Thoracic aorta (tissue), 2 donors: ENCODE measurements around the gene MYL7. TPM values are rescaled to one million over a fixed set of nuclear protein-coding genes. Genes with fewer than 3 reads are reported as not detected.

Experiments
- ATAC-seq: fragments of 150-250 bp; one replicate; pipeline ENCODE4 v1.8.0; 2017; ENCODE audit warnings: low read depth; ENCODE audit not compliant: insufficient number of reproducible peaks, low FRiP score
- DNase-seq: peaks from one replicate; pipeline ENCODE4 v3.0.0-alpha.2; 2020; ENCODE audit warnings: low spot score
- H3K27ac ChIP-seq, 2 donors: fragments of 200-600 bp; sonication (generic); 1 replicate in 1 of 2; 2 replicates in 1 of 2; pipeline ENCODE4 v1.5.1; 2016; ENCODE audit warnings: mild to moderate bottlenecking in 2 of 2, moderate library complexity in 2 of 2
- H3K27me3 ChIP-seq: fragments of 200-600 bp; sonication (generic); replicated peaks from 2 replicates; pipeline ENCODE4 v1.6.0; 2016; ENCODE audit warnings: mild to moderate bottlenecking; ENCODE audit not compliant: insufficient read depth
- H3K36me3 ChIP-seq: fragments of 200-600 bp; sonication (generic); one replicate; pipeline ENCODE4 v1.5.1; 2016
- H3K4me1 ChIP-seq, 2 donors: fragments of 200-600 bp; sonication (generic); 1 replicate in 1 of 2; 2 replicates in 1 of 2; pipeline versions ENCODE4 v1.5.1 to v1.6.0; 2016; ENCODE audit warnings: low read depth in 2 of 2, mild to moderate bottlenecking in 1 of 2; ENCODE audit not compliant: control insufficient read depth in 1 of 2
- H3K4me3 ChIP-seq: fragments of 200-600 bp; sonication (generic); 2 replicates; pipeline ENCODE4 v1.5.1; 2016; ENCODE audit warnings: mild to moderate bottlenecking
- H3K9me3 ChIP-seq: fragments of 200-600 bp; sonication (generic); 2 replicates; pipeline ENCODE4 v1.5.1; 2016
- total RNA-seq, 2 donors: library from RNA; depleted of rRNA; stranded (reverse); fragments of >200 nt; gene quantifications; one replicate each; pipeline versions ENCODE4 v1.1.0 to v1.2.3, GENCODE V29; 2016
- TF ChIP-seq, protein P1 (sequence below): fragments of 200-600 bp; sonication (generic); IDR thresholded peaks from one replicate; pipeline ENCODE4 v1.5.1; 2019; ENCODE audit warnings: antibody characterized with exemption

MYL7 gene
- total RNA-seq, 2 donors from 2014 or later: not detected

DNA sequence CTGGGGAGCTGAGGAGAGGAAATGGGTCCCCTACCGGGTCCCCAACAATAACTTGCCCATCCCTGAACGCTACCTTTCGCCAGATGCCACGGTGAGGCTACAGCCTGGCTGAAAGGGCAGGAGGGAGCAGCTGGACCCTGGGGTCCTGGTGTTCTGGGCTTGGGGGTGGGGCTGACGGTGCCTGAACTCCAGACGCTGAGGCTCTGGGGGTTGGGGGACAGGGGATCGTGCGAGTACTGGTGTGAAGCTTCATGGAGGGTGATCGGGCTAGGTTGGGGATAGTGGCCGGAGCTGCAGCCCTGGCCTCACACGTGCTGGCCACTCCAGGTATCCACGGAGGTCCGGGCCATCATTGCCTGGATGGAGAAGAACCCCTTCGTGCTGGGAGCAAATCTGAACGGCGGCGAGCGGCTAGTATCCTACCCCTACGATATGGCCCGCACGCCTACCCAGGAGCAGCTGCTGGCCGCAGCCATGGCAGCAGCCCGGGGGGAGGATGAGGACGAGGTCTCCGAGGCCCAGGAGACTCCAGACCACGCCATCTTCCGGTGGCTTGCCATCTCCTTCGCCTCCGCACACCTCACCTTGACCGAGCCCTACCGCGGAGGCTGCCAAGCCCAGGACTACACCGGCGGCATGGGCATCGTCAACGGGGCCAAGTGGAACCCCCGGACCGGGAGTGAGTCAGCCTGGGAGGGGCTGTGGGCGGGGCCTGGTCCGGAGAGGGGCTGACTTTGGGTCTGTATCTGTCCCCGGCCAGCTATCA is 28.7 kb downstream of the MYL7 start:
- H3K4me1 ChIP-seq: peaks cover 16 to 72% of the 10 kb centered on the region in 2 donors
- no peak for DNase-seq

DNA sequence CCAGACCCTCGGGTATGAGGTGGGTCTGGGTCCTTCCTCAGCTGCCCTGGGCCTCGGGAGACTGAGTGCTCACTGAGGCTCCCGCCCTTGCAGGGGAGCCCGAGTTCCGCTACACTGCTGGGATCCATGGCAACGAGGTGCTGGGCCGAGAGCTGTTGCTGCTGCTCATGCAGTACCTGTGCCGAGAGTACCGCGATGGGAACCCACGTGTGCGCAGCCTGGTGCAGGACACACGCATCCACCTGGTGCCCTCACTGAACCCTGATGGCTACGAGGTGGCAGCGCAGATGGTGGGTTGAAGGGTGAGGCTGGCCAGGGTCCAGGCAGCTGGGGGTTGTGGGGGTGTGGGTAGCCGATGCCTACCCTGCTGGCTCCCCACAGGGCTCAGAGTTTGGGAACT is 29.4 kb downstream of the MYL7 start:
- Histone ChIP-seq H3K4me1 (peaks cover 22 to 78% of the 10 kb centered on the region in 2 donors), H3K36me3 (peaks cover 67% of the 10 kb centered on the region), H3K9me3 (no peaks in the 10 kb centered on the region), H3K27me3 (no peaks in the 10 kb centered on the region), H3K27ac (peak overlapping the region; percentile 30 to 100), H3K4me3 (no peak overlapping the region)
- ATAC-seq (no peak), DNase-seq (no peak)
- TF ChIP-seq, protein P1, sequence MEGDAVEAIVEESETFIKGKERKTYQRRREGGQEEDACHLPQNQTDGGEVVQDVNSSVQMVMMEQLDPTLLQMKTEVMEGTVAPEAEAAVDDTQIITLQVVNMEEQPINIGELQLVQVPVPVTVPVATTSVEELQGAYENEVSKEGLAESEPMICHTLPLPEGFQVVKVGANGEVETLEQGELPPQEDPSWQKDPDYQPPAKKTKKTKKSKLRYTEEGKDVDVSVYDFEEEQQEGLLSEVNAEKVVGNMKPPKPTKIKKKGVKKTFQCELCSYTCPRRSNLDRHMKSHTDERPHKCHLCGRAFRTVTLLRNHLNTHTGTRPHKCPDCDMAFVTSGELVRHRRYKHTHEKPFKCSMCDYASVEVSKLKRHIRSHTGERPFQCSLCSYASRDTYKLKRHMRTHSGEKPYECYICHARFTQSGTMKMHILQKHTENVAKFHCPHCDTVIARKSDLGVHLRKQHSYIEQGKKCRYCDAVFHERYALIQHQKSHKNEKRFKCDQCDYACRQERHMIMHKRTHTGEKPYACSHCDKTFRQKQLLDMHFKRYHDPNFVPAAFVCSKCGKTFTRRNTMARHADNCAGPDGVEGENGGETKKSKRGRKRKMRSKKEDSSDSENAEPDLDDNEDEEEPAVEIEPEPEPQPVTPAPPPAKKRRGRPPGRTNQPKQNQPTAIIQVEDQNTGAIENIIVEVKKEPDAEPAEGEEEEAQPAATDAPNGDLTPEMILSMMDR: no peak

More for the DNA sequence above, 28.7 kb downstream of the MYL7 start:
- Histone ChIP-seq H3K27me3 (no peaks in the 10 kb centered on the region), H3K4me3 (no peak overlapping the region), H3K27ac (peak overlapping the region; percentile 30 to 100), H3K36me3 (peaks cover 67% of the 10 kb centered on the region), H3K9me3 (no peaks in the 10 kb centered on the region)
- TF ChIP-seq, protein P1: no peak
- no peak for ATAC-seq

DNA sequence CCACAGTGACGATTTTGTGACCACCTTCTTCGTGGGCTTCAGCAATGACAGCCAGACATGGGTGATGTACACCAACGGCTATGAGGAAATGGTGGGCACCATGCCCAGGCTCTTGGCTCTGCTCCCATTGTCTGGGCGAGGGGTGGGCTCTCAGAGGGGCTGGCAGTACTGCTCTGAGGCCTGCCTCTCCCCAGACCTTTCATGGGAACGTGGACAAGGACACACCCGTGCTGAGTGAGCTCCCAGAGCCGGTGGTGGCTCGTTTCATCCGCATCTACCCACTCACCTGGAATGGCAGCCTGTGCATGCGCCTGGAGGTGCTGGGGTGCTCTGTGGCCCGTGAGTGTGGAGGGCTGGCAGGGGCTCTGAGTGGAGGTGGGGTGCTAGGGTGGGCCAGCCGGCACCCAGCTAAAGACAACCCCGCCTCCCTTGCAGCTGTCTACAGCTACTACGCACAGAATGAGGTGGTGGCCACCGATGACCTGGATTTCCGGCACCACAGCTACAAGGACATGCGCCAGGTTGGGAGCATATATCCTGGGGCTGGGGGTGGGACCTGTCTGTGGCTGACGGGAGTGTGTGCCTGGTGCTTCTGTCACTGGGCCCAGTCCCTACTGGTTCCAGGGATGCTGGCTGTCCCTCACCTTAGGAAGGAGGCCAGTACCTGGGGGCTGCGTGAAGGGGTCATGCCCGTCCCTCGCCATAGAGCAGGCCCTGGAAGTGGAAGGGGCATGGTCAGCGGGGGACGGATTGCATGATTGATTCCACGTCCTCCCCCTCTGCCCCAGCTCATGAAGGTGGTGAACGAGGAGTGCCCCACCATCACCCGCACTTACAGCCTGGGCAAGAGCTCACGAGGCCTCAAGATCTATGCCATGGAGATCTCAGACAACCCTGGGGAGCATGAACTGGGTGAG is 30.2 kb downstream of the MYL7 start:
- Histone ChIP-seq H3K36me3 (peaks cover 67% of the 10 kb centered on the region), H3K27me3 (no peaks in the 10 kb centered on the region), H3K4me1 (peaks cover 30 to 86% of the 10 kb centered on the region in 2 donors), H3K9me3 (no peaks in the 10 kb centered on the region), H3K4me3 (no peak overlapping the region), H3K27ac (peak overlapping the region; percentile 50 to 100)
- DNase-seq: no peak
- no peak for ATAC-seq
- TF ChIP-seq, protein P1: no peak

DNA sequence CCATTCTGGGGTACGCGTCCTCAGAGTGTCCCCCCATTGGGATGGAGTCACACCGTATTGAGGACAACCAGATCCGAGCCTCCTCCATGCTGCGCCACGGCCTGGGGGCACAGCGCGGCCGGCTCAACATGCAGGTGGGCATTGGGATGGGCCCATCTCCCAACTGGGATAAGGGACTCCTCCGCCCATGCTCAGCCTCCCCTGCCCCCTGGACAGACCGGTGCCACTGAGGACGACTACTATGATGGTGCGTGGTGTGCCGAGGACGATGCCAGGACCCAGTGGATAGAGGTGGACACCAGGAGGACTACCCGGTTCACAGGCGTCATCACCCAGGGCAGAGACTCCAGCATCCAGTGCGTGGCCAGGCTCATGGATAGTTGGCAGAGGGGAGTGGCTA is 31.1 kb downstream of the MYL7 start:
- TF ChIP-seq, protein P1: no peak
- Histone ChIP-seq H3K27ac (peak overlapping the region; percentile 99 to 100), H3K9me3 (no peaks in the 10 kb centered on the region), H3K4me3 (no peak overlapping the region), H3K27me3 (no peaks in the 10 kb centered on the region), H3K36me3 (peaks cover 67% of the 10 kb centered on the region), H3K4me1 (peaks cover 30 to 91% of the 10 kb centered on the region in 2 donors)
- DNase-seq (no peak), ATAC-seq (no peak)
